NCI-H748 treated with DMSO at 0.1 percent for 48 hours (cell line): ENCODE data around the gene C4B.
A peak's percentile ranks its signal among the peaks of the same experiment; 100 is the strongest.
"Not testable (repeated sequence)": the region's sequence is repeated elsewhere in the genome, so short reads cannot be mapped to it uniquely, and the experiment has no call there.

Source experiments
- DNase-seq: peaks from one replicate; lab custom pipeline; 2025; lab: John Stamatoyannopoulos, UW

C4B gene

GRCh38 chr6:32014547-32014946 is at the start of gene C4B:
Gene C4B (plus strand): TSS chr6:32014795. CDS start chr6:32014846, 51 bp downstream.
- DNase-seq: not testable (repeated sequence)

- no peak for DNase-seq
Observed at GRCh38 chr6:31965700-31966099, 48.9 kb upstream of the C4B start.

GRCh38 chr6:31966506-31966905 is 48.1 kb upstream of the C4B start:
- DNase-seq: no peak

GRCh38 chr6:31966997-31967925 is 47.3 kb upstream of the C4B start:
- DNase-seq: no peak

GRCh38 chr6:31967926-31968320 is 46.7 kb upstream of the C4B start:
- DNase-seq: no peak

DNA sequence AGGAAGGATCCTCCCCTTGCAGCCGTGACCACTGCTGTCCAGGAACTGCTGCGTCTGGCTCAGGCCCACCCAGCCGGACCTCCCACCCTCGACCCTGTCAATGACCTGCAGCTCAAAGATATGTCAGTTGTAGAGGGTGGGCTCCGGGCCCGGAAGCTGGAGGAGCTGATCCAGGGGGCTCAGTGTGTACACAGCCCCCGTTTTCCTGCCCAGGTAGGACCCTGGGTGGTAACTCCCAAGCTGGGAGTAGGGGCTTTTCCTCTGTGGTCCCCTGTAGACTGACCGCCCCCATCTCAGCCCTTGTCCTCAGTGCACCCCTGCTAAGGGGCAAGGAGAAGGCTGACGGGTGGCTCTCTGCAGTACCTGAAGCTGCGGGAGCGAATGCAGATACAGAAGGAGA is 46.3 kb upstream of the C4B start:
- no peak for DNase-seq

DNA sequence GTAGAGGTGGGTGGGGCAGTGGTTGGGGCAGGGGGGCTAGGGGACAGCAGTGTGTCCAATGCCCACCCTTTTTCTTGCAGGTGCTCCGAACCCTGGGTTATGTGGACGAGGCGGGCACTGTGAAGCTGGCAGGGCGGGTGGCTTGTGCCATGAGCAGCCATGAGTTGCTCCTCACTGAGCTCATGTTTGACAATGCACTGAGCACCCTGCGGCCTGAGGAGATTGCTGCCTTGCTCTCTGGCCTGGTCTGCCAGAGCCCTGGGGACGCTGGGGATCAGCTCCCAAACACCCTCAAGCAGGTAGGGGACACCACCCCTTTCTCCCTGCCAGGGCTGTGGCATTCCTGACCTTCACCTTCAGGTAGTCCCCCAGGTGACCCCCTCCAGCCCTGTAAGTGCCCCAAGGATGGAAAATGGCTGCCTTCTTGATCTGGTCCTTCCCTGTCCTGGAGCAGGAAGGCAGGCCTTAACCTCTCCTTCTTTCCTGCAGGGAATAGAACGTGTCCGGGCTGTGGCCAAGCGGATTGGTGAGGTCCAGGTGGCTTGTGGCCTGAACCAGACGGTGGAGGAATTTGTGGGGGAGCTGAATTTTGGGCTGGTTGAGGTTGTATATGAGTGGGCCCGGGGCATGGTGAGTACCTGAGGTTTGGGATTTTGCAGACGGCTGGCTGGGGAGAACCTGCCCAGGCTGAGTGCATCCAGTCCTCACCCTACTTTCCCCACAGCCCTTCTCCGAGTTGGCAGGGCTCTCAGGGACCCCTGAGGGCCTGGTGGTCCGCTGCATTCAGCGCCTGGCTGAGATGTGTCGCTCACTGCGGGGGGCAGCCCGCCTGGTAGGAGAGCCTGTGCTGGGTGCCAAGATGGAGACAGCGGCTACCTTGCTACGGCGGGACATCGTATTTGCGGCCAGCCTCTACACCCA is 45.5 kb upstream of the C4B start:
- DNase-seq: no peak

- DNase-seq: no peak
Observed at GRCh38 chr6:31969712-31970603, 44.6 kb upstream of the C4B start.

DNA sequence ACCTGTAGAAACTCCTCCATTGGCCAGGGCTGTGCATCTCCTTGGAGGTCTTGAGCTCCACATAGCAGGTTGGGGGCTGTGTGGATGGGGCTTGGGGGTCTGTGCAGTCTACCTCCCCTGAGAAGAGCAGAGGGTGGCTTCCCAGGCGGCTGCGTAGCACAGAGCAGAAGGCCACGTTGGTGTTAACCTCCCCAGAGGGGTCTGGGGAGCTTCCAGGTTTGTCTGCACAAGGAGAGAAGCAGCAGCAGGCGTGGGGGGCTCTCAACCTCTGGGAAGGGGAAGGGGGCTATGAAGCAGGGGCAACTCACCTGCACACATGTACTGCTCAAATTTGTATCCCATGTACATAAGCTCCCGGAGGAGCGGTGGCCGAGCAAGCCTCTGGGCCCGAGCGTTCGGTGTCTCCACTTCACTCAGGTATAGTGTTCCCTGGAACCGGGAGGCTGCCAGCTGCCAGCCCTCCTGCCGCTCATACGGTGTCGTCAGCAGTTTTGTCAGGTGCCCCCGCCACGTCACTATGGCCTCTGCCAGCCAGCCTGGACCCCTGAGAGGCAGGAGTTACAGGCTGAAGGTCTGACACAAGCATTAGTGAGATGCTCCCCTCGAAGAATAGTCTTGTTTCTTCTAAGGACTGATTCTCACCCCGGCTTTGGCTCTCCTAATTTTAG is 43.9 kb upstream of the C4B start:
- DNase-seq: no peak

DNA sequence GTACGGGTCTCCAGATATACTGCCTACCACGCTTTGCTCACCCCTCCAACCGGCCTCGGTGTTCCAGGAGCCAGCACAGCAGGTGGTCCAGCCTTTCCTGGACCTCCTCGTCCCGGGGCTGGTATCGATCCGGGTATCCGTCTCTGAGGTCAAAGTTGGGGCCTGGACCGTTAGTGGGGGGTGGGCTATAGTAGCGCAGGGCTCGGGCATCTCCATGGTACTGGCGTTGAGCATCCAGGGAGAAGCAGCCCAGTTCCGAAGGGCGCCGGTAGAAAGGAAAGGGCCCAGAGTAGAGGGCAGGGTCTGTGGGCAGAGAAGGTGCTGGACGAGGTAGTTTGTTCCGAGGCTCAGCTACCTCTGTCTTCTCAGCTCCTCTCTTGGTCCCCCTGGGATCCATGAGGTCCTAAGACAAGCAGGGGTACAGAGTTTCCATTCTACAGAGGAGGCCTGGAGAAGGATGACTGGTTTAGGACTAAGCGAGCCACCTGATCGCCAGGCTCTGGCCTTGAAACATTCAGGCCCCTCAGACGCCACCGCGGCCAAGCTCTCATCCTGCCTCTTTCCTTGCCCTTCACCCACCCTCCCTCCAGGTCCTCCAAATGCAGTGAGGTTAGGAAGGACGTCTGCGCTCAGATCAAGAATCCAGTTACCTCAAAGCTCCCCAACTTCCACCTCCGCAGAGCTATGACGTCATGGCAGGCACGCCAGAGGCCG is 43.2 kb upstream of the C4B start:
- no peak for DNase-seq

DNA sequence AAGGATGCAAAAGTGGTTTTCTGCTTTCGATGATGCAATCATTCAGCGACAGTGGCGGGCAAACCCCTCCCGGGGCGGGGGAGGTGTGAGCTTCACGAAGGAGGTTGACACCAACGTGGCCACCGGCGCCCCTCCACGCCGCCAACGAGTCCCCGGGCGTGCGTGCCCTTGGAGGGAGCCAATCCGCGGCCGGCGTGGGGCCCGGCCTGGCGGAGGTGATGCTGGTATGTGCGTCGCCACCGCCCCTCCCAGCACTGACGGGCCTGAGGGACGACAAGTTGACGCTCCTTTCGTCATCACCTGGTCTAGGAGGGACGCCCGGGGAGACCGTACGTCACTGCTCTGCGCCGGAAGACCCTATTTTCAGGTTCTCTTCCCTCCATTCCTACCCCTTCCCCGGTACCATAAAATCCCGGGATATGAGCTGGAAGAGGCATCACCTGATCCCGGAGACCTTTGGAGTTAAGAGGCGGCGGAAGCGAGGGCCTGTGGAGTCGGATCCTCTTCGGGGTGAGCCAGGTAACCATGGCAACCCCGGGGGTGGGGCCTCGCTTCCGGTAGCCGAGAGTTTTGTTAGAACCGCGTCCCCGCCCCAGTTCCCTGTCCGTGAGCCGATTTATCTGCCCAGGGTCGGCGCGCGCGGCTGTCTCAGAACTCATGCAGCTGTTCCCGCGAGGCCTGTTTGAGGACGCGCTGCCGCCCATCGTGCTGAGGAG is 42.4 kb upstream of the C4B start, which contains the start of gene DXO:
DXO (minus strand) TSS at position 146 of the 716 bp plus-strand sequence. CDS start 463 bp downstream, outside the sequence.
- peak; percentile 96 for DNase-seq

- DNase-seq: no peak
Observed at GRCh38 chr6:31972709-31973350, 41.8 kb upstream of the C4B start.

DNA sequence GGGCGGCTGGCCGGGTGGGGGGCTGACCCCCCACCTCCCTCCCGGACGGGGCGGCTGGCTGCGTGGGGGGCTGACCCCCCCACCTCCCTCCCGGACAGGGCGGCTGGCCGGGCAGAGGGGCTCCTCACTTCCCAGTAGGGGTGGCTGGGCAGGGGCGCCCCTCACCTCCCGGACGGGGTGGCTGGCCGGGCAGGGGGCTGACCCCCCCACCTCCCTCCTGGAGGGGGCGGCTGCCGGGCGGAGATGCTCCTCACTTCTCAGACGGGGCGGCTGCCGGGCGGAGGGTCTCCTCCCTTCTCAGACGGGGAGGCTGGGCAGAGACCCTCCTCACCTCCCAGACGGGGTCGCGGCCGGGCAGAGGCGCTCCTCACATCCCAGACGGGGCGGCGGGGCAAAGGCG is 38.5 kb upstream of the C4B start:
- not testable (repeated sequence) for DNase-seq

GRCh38 chr6:31977816-31978431 is 36.7 kb upstream of the C4B start:
- DNase-seq: no peak

DNA sequence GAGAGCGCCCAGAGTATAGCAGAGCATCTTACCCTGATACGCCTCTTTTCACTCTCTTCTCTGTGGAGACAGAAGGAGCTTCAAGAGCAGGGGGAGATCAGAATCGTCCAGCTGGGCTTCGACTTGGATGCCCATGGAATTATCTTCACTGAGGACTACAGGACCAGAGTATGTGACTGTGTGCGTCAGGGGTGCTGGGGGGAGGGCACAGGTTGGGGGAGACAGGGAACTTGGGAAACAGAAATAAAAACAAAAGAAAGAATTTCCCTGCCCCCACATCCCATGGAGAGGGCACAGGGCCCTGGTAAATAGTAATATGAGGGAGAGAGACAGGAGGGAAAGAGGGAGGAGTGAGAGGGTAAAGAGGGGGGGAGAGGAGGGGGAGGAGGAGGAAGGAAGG is 35.8 kb upstream of the C4B start:
- no peak for DNase-seq

DNA sequence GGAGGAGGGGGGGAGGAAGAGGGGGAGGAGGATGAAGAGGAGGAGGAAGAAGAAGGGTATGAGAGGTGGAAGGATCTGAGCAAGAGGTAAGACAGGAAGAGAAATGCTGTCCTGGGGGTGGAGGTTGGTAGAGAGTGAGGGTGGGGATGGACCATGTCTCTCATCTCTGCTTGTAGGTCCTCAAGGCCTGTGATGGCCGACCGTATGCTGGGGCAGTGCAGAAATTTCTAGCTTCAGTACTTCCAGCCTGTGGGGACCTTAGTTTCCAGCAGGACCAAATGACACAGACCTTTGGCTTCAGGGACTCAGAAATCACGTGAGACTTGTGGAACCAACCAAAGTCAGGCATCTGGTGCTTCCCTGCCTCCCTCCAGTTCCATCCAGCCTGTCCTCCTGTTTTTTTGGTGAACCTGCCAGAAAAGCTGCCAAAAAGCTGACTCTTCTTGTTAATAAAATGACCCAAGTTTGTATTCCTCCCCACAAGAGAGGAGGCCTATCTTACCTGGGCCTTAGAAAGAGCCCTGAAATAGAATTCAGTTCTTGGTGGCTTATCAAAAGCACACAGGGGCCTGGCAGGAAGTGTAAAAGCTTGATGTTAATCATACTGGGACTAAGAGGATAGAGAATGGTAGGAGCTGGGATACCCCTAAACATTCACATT is 35.2 kb upstream of the C4B start:
- DNase-seq: no peak

GRCh38 chr6:31980195-31980876 is 34.3 kb upstream of the C4B start:
- not testable (repeated sequence) for DNase-seq

- not testable (repeated sequence) for DNase-seq
Observed at GRCh38 chr6:31980998-31981397, 33.6 kb upstream of the C4B start.
